Kidney (tissue), 14 donors: ENCODE results near the gene CIB2. TPM values are rescaled to one million over a fixed set of nuclear protein-coding genes. Genes with fewer than 3 reads are reported as not detected.

Source experiments
- DNase-seq, 5 donors: peaks; one replicate each; pipeline ENCODE4 v3.0.0-alpha.2; 2013 to 2020
- FAIRE-seq: peaks from 2 replicates; lab custom pipeline; 2012; peaks lifted over from hg19 to GRCh38; lab: Jason Lieb, UNC
- H3K27ac ChIP-seq, 2 donors: one replicate each; pipeline ENCODE4 v1.7.0; 2013; ENCODE audit warnings: low read depth in 2 of 2, low read length in 2 of 2, inconsistent platforms in 1 of 2
- H3K27me3 ChIP-seq: one replicate; pipeline ENCODE4 v1.7.1; 2013; ENCODE audit warnings: low read length, inconsistent platforms; ENCODE audit not compliant: control insufficient read depth, insufficient read depth
- H3K36me3 ChIP-seq, 3 donors: one replicate each; pipeline versions ENCODE4 v1.7.0 to v1.7.1; 2013; ENCODE audit warnings: low read length in 3 of 3, control low read depth in 1 of 3, inconsistent platforms in 1 of 3; ENCODE audit not compliant: insufficient read depth in 3 of 3, control insufficient read depth in 2 of 3
- H3K4me1 ChIP-seq, 3 donors: one replicate each; pipeline versions ENCODE4 v1.7.0 to v1.7.1; 2013; ENCODE audit warnings: low read length in 3 of 3, inconsistent platforms in 1 of 3, low read depth in 1 of 3; ENCODE audit not compliant: control insufficient read depth in 2 of 3, insufficient read depth in 2 of 3
- H3K4me3 ChIP-seq, 3 donors: one replicate each; pipeline versions ENCODE4 v1.7.0 to v1.8.1; 2013; ENCODE audit warnings: low read length in 3 of 3, control low read depth in 1 of 3, inconsistent platforms in 1 of 3
- H3K9ac ChIP-seq, 3 donors: one replicate each; pipeline versions ENCODE4 v1.7.0 to v1.7.1; 2013; ENCODE audit warnings: low read length in 3 of 3, control low read depth in 1 of 3, inconsistent platforms in 1 of 3
- H3K9me3 ChIP-seq, 3 donors: one replicate each; pipeline versions ENCODE4 v1.7.0 to v1.7.1; 2013; ENCODE audit warnings: low read length in 3 of 3, control low read depth in 1 of 3, inconsistent platforms in 1 of 3; ENCODE audit not compliant: control insufficient read depth in 2 of 3, insufficient read depth in 1 of 3
- intact Hi-C: fragments of 100-400 bp; cut with DNase I; formaldehyde crosslinking; loops from one replicate; pipeline ENCODE4 v1.11.1; 2022
- polyA plus RNA-seq: library from polyadenylated mRNA; stranded (reverse); fragments of 350-450 nt; fragmentation: Illumina TruSeq; extraction: RNeasy Lipid Tissue Mini Kit (QIAGEN cat#74804); gene quantifications from one replicate; pipeline ENCODE4 v1.2.3, GENCODE V29; 2014; ENCODE audit warnings: low read depth, low replicate concordance; ENCODE audit not compliant: insufficient read depth
- total RNA-seq: library from RNA; stranded (reverse); fragmentation: NEBNext Ultra II Directional; extraction: Animal tissue kit (Norgen Biotek cat#: 25700); gene quantifications from one replicate; pipeline ENCODE4 v1.2.1, GENCODE V29; 2021
- TF ChIP-seq, protein P1 (sequence below): IDR thresholded peaks from 3 replicates; pipeline ENCODE4 v1.5.1; 2012; ENCODE audit warnings: mild to moderate bottlenecking, moderate library complexity, borderline replicate concordance; ENCODE audit not compliant: insufficient read depth; ENCODE audit errors: extremely low read depth
- donor health status: control.
- donor health status: control.
- donor health status: control.
- donor health status: control.
- donor health status: control.
- donor health status: DM: yes; HTN: yes; CAD: no.
- donor health status: Normal renal cell carcinoma (clear cell type).

The CIB2 gene
- total and polyA plus RNA-seq, 2 donors from 2014 or later, result 13.7 to 29.9 TPM

DNA sequence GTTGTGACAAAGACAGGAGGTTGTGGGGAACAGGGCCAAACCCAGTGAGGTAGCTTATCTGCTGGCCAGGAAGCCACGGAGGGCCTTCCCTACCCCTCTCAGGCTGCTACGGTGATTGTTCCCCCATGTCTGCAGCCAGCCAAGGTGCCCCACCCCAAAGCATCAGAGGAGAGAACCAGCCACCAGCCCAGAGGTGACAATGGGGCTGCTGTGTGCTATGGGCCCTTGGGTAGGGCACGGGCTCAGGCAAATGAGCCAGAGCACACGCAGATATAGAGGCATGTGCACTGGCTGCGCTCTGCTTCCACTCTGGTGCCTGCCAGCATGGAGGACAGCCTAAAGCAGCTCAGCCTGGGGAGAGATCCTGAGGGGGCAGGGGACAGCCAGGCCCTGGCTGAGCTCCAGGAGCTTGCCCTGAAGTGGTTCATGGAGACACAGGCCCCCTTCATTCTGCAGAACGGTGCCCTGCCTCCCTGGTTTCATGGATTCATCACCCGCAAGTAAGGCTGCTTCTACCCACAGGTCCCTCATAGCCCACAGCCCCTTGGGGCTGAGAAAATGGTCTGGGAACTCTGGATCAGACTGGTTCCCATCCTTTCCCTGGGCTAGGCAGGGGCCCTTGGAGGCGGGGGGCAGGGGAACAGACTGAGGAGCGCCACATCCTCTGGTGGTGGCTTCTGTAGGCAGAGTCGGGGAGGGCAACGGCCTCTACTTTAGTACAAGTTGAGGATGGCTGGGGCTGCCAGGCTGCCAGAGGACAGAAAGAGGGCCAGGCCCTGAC lies 38.8 kb downstream of the CIB2 start, which contains the start of gene SH2D7:
TSS of gene SH2D7 (plus strand) at position 301 of the 781 bp plus-strand sequence. CDS start at position 325, 24 bp downstream.
- no peaks in the 10 kb centered on the region for H3K9me3 ChIP-seq
- TF ChIP-seq, protein P1, sequence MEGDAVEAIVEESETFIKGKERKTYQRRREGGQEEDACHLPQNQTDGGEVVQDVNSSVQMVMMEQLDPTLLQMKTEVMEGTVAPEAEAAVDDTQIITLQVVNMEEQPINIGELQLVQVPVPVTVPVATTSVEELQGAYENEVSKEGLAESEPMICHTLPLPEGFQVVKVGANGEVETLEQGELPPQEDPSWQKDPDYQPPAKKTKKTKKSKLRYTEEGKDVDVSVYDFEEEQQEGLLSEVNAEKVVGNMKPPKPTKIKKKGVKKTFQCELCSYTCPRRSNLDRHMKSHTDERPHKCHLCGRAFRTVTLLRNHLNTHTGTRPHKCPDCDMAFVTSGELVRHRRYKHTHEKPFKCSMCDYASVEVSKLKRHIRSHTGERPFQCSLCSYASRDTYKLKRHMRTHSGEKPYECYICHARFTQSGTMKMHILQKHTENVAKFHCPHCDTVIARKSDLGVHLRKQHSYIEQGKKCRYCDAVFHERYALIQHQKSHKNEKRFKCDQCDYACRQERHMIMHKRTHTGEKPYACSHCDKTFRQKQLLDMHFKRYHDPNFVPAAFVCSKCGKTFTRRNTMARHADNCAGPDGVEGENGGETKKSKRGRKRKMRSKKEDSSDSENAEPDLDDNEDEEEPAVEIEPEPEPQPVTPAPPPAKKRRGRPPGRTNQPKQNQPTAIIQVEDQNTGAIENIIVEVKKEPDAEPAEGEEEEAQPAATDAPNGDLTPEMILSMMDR, result no peak
- no peak for DNase-seq
- no peak for FAIRE-seq
- H3K27me3 ChIP-seq, result no peaks in the 10 kb centered on the region
- H3K4me3 ChIP-seq, result no peak within 1 kb of the TSS
- H3K9ac ChIP-seq, result no peak within 1 kb of the TSS
- H3K4me1 ChIP-seq, result peaks cover 0 to 10% (median 0%) of the 10 kb centered on the region in 3 donors
- H3K36me3 ChIP-seq, result no peaks in the 10 kb centered on the region
- no peak within 1 kb of the TSS for H3K27ac ChIP-seq
- intact Hi-C loops, result no loop called here

DNA sequence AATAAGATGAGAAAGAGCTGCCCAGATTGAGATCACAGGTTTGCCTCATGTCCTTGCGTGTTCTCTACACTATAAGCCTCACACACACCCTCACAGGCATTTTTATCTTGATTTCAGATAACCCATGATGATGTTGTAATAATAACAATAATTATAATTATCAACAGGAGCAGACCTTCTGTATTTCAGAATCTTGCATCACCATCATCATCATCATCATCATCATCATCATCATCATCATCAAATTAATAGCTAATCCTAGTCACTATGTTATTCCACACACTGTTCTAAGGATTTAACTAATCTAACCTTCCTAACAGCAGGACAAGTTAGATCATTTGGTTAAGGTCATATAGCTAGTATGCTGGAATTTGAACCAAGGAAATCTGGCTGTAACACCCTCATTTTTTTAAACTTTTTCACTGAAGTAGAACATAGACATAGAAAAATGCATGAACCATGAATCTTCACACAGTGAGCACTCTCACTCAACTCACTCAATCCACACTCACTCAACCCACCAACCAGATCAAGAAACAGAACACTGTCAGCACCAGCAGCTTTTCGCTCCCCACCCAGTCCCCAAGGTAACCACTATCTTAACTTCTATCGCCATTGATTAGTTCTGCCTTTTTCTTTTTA lies 40.7 kb downstream of the CIB2 start:
- DNase-seq, result no peak
- Histone ChIP-seq H3K9ac (no peak overlapping the region), H3K9me3 (no peaks in the 10 kb centered on the region), H3K36me3 (no peaks in the 10 kb centered on the region), H3K27ac (no peak overlapping the region), H3K4me3 (no peak overlapping the region), H3K4me1 (peaks cover 0 to 10% (median 0%) of the 10 kb centered on the region in 3 donors), H3K27me3 (no peaks in the 10 kb centered on the region)
- intact Hi-C loops, result no loop called here
- FAIRE-seq, result no peak
- TF ChIP-seq, protein P1, result no peak

DNA sequence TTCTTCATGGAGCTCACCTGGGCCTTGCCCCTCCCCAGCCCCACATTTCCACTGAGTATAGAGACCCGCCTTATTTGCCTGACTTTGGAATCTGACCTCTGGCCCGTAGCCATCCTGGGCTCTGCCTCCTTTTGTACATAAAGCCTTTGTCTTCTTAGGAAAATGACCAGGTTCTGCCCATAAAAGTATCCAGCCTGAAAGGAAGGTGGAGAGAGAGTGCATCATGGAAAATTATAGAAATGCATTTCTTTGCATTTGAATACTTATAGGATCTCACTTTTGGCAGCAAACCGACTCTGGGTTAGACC lies 42.5 kb downstream of the CIB2 start:
- Histone ChIP-seq H3K4me1 (peaks cover 0 to 15% (median 4%) of the 10 kb centered on the region in 3 donors), H3K9me3 (no peaks in the 10 kb centered on the region), H3K27ac (no peak overlapping the region), H3K36me3 (no peaks in the 10 kb centered on the region), H3K4me3 (no peak overlapping the region), H3K9ac (no peak overlapping the region), H3K27me3 (no peaks in the 10 kb centered on the region)
- intact Hi-C loops, result no loop called here
- no peak for DNase-seq
- TF ChIP-seq, protein P1, result no peak
- FAIRE-seq, result no peak
